Vagina (tissue), 2 donors: ENCODE results near the gene MED15.

Experiments used
- POLR2A ChIP-seq, 2 donors: fragments of 450-650 bp; IDR thresholded peaks; one replicate each; pipeline ENCODE4 v1.6.1; 2017; ENCODE audit warnings: antibody characterized with exemption in 2 of 2, mild to moderate bottlenecking in 2 of 2, moderate library complexity in 2 of 2
- TF ChIP-seq, protein P1 (sequence below), 3 experiments: fragments of 450-650 bp in 2 of 3; fragments of 200-600 bp in 1 of 3; sonication (generic) in 1 of 3; IDR thresholded peaks; one replicate each; pipeline ENCODE4 v1.5.1; 2017 to 2019; ENCODE audit warnings: antibody characterized with exemption in 3 of 3, mild to moderate bottlenecking in 2 of 3, moderate library complexity in 2 of 3

DNA sequence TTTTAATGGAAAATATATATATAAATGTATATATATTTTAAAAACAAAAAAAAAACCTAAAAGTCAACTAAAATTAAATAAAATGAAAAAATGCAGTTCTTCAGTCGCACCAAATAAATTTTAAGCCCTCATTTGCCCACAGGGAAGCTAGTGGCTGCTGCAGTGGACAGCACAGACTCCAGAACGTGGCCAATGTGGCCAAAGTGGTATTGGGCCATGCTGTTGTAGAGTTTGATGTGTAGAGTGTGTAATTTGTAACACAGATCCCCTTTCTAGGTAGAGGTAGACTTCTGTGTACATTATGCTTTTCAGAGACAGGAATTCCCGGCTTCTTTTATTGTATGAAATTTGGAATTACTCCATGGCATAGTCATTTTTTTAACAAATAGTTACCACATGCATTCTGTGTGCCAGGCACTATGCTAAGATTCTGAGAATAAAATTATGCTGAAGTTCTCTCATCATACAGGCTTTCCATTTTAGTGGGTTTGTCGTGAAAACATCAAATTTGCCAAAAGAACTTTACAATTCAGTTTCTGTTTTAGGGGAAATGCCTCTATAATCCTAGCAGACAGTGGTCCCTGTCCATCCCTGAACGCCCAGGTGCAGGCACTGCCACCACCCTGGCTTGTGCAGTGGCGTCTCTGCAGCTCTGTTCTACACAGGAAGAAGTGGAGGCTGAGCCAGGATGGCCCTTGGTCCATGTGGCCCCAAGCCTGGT, 68.5 kb downstream of the MED15 start:
- TF ChIP-seq, protein P1, sequence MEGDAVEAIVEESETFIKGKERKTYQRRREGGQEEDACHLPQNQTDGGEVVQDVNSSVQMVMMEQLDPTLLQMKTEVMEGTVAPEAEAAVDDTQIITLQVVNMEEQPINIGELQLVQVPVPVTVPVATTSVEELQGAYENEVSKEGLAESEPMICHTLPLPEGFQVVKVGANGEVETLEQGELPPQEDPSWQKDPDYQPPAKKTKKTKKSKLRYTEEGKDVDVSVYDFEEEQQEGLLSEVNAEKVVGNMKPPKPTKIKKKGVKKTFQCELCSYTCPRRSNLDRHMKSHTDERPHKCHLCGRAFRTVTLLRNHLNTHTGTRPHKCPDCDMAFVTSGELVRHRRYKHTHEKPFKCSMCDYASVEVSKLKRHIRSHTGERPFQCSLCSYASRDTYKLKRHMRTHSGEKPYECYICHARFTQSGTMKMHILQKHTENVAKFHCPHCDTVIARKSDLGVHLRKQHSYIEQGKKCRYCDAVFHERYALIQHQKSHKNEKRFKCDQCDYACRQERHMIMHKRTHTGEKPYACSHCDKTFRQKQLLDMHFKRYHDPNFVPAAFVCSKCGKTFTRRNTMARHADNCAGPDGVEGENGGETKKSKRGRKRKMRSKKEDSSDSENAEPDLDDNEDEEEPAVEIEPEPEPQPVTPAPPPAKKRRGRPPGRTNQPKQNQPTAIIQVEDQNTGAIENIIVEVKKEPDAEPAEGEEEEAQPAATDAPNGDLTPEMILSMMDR (IDR thresholded peaks at IDR 0.05), result no peak
- no peak for TF ChIP-seq POLR2A (IDR thresholded peaks at IDR 0.05)
